ENCODE results near the gene KCTD7.
"Not testable (repeated sequence)": the region's sequence is repeated elsewhere in the genome, so short reads cannot be mapped to it uniquely, and the experiment has no call there.

DNA sequence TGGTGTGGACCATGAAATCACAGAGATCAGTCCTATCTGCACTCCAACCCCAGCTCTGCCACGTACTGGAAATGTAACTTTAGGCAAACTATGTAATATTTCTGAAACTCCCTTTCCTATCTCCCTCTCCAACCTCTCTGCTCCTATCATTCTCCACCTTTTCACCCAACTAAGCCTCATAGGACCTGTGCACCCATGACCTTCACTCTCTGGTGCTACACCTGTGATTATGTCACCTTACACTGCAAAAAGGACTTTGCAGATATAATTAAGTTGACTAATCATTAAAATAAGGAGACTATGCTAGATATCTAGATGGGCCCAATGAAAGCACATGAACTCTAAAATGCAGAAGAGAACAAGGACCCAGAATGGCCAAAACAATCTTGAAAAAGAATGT lies 48.3 kb upstream of the KCTD7 start:
- TF ChIP-seq, protein P1, sequence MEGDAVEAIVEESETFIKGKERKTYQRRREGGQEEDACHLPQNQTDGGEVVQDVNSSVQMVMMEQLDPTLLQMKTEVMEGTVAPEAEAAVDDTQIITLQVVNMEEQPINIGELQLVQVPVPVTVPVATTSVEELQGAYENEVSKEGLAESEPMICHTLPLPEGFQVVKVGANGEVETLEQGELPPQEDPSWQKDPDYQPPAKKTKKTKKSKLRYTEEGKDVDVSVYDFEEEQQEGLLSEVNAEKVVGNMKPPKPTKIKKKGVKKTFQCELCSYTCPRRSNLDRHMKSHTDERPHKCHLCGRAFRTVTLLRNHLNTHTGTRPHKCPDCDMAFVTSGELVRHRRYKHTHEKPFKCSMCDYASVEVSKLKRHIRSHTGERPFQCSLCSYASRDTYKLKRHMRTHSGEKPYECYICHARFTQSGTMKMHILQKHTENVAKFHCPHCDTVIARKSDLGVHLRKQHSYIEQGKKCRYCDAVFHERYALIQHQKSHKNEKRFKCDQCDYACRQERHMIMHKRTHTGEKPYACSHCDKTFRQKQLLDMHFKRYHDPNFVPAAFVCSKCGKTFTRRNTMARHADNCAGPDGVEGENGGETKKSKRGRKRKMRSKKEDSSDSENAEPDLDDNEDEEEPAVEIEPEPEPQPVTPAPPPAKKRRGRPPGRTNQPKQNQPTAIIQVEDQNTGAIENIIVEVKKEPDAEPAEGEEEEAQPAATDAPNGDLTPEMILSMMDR (IDR thresholded peaks at IDR 0.05 in 8 of 11, conservative IDR thresholded peaks at IDR 0.05 in 3 of 11) = not testable (repeated sequence)
- TF ChIP-seq POLR2AphosphoS5 (IDR thresholded peaks at IDR 0.05) = not testable (repeated sequence)
